GM11168 (cell line): ENCODE results near the gene AP4E1.
"Not testable (repeated sequence)": the region's sequence is repeated elsewhere in the genome, so short reads cannot be mapped to it uniquely, and the experiment has no call there.

Source experiments
- in situ Hi-C: fragments of 300-500 bp; cut with MboI; formaldehyde crosslinking; loops from one replicate; pipeline ENCODE4 v1.12.0; 2022; ENCODE audit warnings: low sequenced_read_pairs; ENCODE audit not compliant: unreplicated experiment

The AP4E1 gene

DNA sequence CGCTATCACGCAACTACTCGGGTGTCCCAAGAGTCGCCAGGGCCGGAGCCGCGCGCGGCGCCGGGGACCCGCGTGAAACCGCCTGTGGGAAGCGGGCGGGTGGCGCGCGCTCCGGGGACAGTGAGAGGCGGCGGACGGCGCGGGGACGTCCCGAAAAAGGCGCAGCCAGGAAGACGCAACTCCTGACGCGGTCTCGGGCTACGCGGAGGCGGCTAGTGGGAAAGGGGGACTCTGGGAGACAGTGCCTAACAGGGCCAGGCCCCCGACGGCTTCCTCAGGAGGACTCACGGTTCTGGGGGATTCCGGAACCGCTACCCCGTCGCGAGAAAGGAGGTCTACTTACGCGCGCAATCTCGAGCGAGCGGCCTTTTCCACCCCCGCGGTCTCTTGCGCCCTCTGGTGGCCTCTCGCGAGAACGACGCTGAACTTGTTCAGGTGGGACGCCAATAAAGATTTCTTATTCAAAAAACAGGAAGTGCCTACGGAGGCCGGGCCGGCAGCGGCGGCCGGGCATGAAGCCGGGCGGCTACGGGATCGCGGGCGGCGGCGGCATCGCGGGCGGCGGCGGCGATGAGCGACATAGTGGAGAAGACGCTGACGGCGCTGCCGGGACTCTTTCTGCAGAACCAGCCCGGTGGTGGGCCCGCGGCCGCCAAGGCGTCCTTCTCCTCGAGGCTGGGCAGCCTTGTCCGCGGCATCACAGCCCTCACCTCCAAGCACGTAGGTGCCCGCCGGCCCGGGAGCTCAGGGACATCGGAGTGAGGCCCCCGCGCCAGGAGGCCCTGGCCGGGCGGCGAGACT is at the start of gene AP4E1:
AP4E1 (plus strand) TSS at position 475 of the 801 bp plus-strand sequence; CDS start at position 571, 96 bp downstream.
- in situ Hi-C loops = no loop called here

DNA sequence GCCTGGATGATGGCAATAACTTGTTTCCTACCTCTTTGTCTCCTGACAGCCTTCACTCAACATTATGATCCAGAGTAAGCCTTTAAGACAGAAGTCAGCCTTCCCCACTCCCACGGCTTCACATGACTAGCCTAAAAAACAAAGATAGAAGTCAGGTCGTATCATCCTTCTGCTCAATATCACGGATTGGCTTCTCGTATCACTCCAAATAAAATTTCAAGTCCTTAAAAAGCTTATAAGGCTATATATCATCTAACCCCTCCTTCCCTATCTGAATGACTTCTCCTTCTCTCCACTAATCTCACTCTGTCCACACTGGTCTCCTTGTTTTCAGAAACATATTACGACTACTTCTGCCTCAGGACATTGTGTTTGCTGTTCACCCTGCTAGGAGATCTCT is 47.7 kb upstream of the AP4E1 start:
- in situ Hi-C loops = no loop called here

DNA sequence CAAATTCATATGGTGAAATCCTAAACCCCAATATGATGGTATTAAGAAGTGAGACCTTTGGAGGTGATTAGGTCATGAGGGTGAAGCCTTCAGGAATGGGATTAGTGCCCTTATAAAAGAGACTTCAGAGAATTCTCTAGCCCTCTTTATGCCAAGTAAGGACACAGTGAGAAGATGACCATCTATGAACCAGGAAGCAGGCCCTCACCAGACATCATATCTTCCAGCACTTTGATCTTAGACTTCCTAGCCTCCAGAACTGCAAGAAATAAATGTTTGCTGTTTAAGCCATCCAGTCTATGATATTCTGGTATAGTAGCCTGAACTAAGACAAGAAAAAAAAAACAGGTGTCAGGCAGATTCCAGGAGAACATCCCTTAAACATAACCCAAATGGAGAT is 45.9 kb upstream of the AP4E1 start:
- in situ Hi-C loops = no loop called here

DNA sequence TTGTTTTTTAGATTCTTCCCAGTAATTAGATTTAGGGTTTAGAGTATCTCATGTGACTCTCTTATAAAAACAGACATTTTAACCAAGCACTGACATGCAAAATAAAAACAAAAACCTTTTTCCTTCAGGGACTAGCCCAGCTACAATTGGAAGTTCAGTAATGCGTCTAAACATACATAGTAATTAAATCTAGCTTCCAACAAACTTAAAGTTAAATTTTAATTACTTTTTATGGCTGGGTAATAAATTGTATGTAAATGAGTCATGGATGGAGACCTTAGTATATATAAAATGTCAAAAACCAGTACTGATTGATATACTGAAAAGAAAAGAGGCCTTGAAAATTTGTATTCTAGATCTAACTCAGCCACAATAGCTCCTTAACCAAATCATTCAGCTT is 43.6 kb upstream of the AP4E1 start:
- in situ Hi-C loops = no loop called here

DNA sequence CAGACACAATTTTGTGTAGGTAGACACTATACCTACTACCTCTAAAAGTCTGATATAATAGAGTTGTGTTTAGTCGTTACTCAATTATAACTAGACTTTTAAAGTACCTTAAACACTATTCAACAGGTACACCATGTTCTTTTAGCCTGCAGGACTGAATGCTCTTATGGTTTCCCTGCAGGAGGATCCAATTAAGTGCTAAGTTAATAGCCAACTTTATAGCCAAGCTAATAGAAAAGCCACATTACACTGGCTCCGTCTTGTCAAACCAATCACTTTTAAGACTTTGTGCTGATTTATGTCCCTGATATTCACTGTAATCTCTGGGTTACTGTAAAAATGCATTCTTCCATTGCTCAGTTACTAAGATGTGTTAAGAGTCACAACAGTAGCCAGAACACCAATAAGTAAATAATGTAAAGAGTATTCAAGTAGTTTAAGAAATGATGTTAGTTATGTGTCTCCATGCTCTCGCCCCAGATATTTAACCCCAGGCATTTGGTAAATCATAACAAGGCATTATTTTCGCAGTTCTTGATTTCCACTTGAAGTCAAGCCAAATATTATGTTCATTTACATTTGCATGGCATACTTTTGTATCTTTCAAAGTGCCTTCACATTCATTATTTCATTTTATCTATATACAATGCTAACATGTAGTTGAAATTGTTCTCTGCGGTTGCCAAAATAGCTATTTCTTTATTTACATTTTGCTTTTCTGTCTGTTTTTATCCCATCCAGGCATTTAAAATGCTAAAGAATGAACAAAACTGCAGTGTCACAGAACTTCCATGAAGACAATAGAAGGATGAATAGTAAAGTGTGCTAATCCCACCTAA is 42.7 kb upstream of the AP4E1 start:
- in situ Hi-C loops = no loop called here

DNA sequence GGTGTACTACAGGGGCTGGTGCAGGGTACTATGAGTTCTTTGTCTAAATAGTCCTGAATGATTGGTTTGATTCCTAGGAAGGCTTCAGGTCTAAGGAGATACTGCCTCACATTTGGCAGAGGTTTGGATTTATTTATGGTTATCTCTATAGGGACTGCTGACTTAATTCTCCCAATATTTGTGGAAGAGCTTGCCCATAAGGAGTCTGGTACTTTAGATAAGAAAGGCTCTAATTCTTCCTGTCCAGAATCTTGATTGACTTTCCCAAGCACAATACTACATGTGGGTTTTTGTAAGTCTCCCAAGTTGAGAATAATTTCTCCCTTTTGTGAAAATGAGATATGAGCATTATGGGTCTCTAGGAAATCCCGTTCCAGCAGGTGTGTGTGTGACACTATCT is 36.7 kb upstream of the AP4E1 start:
- in situ Hi-C loops = no loop called here

DNA sequence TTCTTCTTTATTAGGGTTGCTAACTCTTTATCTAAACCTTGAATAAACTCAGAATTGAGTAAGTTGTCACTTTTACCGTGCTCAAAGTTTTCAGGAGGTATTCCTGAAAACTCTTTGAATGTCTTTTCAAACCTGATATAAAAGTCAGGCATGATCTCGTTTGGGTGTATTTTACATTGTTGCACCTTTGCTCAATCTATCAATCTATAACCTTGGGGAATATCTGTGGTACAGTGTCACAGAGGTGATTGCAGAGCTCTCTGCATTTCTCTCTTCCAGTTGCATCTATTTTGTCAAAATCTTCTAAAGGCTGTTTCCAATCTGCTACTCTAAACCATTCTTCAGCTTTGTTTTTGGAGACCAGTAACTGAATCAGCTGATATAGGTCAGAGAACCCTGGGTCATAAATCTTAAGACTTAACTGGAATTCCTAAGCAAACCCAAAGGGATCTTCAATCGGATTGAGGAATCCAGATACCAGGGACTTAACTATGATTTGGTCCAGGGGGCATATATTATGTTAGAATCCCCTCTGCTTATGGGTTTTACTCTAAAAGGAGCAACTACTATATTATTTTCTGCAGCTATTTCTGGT is 35.6 kb upstream of the AP4E1 start:
- in situ Hi-C loops = no loop called here

DNA sequence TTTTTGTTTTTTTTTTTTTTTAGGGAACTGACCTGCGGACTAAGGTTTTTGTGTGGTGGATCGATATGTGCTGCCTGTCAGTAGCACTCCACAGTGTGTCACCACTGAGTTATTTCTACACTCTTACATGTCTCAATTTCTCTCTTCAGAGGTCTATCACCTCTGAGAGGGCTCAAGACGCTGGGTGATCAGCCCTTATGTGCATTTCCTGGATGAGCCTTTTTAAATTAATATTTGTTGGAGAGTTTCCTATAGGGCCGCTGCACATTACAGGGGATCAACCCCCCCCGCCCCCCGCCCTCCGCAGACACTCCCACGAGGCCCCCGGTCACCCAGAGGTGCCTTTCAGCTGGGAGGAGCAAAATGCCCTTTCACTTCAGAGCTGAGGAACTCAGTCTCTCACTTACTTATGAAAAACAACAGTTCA is 34.5 kb upstream of the AP4E1 start:
- in situ Hi-C loops = no loop called here

DNA sequence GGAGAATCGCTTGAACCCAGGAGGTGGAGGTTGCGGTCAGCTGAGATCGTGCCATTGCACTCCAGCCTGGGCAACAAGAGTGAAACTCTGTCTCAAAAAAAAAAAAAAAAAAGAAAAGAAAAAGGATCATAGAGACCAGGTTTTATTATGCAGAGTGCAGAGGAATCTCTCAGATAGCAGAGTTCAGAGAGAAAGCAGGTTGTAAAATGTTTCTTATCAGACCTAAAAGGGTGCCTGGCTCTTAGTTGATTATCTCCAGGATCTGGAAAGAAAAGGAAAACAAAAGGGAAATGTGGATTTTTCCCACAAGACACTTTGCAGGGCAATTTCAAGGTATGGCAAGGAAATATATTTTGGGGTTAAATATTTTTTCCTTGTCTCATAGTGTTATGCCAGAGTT is 33.2 kb upstream of the AP4E1 start:
- in situ Hi-C loops = not testable (repeated sequence)

DNA sequence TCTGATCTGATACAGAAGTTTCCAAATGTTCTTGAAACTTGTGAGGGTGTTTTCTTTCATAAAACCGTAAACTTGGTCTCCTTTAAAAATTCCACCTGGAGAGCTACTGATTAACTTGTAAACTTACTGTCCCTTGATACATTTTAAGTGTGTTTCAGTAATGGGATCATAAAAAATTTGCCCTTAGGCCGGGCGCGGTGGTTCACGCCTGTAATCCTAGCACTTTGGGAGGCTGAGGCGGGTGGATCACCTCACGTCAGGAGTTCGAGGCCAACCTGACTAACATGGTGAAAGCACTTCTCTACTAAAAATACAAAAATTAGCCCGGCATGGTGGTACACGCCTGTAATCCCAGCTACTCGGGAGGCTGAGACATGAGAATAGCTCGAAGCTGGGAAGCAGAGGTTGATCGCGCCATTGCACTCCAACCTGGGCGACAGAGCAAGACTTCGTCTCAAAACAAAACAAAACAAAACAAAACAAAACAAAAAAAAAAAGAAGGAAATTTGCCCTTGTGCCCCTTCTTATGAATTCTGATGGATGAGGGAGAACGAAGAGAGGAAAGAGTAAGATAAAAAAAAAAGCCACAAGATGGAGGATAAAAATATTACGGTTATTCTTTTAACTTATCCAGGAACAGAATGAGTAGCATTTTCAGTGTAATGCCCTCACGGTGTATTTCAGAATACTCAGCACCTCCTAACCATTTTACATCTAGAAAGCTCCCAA is 32.1 kb upstream of the AP4E1 start:
- in situ Hi-C loops = no loop called here

DNA sequence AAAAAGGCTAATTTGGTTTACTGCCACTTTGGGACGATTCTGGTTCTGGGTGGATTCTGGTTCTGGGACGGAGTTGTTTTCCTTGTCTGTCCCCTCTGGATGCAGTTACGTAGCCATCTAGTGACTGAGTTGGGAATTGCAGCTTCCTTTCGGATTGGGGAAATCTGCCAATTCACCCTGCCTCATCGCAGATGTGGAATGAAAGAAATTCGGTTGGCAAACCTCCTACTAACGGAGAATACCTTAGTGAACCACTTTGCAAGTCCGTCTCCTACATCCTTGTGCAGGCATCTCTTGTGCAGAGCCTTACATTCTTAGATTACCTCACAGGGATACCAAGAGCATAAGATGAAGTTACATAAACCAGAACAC is 31.5 kb upstream of the AP4E1 start:
- in situ Hi-C loops = no loop called here

DNA sequence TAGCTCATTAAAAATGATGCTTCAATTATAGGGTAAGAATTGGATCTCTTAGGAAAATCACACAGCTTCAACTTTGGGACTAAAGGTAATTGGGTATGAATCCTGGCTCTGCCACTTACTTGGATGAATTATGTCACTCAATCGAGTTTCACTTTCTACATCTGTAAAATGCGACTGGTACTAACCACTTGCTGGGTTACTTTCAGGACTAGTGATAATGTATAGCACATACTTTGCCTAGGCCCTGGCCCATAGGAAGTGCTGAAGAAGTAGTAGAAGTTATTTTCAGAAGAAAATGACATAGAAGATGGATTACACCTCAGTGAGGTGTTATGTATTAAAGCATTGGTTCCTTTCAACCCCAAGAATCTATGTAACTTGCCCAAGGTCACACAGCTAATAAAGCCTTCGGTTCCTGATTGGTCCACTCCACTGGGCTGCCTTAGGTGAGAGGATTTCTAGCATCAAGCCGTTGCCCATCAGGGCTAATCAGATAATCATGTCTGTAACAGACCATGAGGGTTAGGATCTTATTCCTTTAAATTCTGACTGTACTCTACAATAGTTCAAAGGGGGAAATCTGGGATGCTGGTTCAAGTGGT is 29.4 kb upstream of the AP4E1 start:
- in situ Hi-C loops = no loop called here

DNA sequence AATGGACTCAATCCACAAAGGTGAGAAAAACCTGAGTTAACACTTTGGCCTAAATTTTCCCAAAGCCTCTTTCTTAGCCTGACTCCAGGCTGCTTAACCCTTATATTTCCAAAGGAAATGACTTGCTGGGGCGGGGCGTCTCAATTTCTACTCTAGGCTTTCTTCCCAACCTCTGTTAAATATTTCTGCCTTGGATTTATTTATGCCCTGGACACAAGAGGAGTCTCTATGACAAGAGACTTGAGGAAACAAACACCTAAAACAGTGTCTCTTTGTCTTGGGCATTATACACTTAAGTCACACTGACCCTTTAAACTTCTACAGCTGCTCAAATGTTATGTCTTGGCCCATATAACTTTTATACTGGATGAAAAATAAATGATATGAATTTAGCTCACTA is 28.3 kb upstream of the AP4E1 start:
- in situ Hi-C loops = loop anchor here (10.0 kb wide), 1 partner anchor 205 kb away; no protein-coding TSS in a partner anchor

DNA sequence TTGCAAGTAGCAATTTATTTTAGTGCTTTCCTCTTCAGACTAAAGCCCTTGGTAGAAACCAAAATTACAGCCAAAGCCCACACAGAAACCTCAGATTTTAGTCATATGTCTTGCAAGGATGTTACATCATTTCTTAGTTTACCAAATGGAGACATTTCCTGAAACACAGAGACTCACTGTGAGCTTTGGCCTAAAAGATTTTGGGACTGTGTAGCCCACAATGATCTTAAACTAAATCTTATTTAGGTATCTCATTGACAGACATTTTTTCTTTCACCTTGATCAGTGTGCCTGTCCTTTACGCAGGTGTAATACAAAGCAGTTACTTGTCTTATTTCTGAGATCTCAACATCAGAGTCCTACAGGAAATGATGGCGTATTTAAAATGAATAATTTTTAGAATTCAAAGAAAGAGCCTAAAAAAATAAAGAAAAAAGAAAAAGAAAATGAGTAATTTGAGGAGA is 27.8 kb upstream of the AP4E1 start:
- in situ Hi-C loops = loop anchor here (10.0 kb wide), 1 partner anchor 206 kb away; no protein-coding TSS in a partner anchor

DNA sequence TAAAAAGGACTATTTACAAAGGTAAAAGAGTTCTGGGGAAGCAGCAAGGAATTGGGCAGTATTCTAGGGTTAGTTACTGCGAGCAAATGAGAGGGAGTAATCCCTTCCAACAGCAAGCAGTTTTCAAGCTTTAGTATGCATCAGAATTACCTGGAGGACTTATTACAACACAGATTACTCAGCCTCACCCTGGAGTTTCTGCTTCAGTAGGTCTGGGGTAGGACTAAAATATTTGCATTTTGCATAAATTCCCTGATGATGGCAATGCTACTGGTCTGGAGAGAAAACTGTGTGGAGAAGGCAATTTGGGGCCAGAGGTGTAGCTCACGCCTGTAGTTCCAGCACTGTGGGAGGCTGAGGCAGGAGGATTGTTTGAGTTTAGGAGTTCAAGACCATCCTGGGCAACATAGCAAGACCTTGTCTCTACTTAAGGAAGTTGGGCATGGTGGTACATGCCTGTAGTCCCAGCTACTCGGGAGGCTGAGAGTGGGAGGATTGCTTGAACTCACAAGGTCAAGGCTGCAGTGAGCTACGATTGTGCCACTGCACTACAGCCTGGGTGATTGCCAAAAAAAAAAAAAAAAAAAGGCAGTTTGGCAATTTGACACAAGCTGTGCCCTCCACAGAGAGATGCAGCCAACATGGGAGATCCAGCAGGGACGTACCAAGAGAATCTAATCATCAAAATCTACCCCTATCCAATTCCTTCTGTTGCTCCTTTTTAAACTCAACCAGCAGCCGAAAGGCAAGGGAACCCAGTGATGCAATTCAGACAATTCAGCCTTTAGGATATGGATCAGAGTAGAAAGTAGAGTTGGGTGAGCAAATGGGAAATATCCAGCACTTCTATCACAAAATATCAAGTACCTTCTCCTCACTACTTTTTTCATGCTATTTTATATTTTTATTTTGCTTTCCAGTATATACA is 27.1 kb upstream of the AP4E1 start:
- in situ Hi-C loops = loop anchor here (10.0 kb wide), 1 partner anchor 207 kb away; no protein-coding TSS in a partner anchor

DNA sequence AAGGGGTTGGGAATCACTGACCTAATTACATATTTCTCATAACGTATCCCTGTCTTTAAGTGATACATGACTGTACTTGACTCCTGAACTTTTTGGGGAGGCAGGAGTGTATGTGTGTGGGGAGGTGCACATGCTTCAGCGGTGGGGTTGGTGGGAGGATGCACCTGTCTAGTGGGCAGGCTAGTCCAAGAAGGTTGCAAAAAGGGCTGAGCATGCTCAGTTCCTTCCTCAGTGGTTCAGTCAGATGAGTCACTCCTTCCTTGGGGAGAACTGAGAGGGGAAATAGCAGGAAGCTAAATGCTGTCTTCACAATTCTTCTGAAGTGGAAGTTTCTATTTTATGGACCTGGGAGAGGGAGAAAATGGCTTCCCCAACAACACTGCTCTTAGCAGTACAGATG is 24.6 kb upstream of the AP4E1 start:
- in situ Hi-C loops = loop anchor here (10.0 kb wide), 1 partner anchor 209 kb away; no protein-coding TSS in a partner anchor

DNA sequence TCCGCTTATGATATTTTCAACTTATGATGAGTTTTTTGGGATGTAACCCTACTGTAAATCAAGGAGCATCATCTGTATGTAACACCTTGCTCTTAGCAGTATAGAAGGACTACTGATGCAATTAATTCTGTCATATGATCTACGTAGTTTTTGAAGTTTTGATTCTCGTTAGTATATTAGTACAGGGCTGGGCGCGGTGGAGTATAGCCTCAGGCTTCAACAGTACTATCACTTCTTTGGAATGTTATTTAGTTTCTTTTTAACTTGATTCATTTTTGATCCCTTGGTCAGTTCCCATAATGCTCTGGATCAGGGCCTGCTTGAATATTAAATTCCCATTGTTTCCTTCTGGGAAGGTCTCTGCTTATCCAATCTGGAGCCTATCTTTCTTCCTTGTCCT is 23.9 kb upstream of the AP4E1 start:
- in situ Hi-C loops = loop anchor here (10.0 kb wide), 1 partner anchor 210 kb away; no protein-coding TSS in a partner anchor

DNA sequence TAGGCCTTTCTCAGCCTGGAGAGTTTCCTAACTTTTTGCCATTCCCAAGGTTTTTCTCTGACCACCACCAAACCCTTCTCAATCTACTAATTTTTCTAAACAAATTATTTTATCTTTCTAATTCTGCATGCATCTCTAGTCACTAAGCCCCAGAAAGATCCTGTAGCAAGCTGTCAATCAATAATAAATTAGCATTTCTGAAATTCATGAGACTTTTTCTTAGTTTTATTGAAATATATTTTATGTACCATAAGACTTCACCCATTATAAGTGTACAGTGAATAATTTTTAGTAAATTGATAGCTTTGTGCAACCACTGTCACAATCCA is 22.4 kb upstream of the AP4E1 start:
- in situ Hi-C loops = loop anchor here (10.0 kb wide), 1 partner anchor 211 kb away; no protein-coding TSS in a partner anchor
